Fibroblast of skin of right quadriceps (primary cell): ENCODE data around the gene GPR35.
"Not testable (repeated sequence)": the region's sequence is repeated elsewhere in the genome, so short reads cannot be mapped to it uniquely, and the experiment has no call there.

Experiments
- DNase-seq: peaks from one replicate; pipeline ENCODE4 v3.0.0-alpha.2; 2013

GPR35 gene

GRCh38 chr2:240670950-240671349 lies 45.7 kb downstream of the GPR35 start:
- DNase-seq, result no peak

- no peak for DNase-seq
These were observed 46.9 kb downstream of the GPR35 start for GRCh38 chr2:240672076-240672700.

DNA sequence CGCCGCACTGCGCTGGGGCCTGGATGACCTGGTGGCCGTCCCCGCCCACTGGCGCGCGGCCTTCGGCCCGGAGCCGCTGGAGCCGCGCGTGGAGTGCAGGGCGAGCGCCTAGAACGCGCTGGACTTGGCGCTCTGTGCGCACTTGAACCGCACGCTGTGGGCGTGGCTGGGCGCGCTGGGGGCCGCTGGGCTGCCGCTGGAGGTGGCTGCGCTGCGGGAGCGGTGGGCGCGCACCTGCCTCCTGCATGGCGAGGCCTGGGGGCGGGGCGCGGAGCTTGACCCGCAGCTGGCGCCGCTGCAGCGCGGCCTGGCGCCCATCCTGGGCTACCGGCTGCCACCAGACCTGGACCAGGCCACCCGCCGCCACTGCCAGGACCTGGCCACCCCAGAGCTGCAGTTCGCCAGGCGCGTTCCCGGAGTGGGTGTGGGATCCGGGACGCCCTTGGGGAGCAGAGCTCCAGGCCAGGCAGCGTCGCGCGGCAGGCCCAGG lies 47.5 kb downstream of the GPR35 start:
- no peak for DNase-seq

DNA sequence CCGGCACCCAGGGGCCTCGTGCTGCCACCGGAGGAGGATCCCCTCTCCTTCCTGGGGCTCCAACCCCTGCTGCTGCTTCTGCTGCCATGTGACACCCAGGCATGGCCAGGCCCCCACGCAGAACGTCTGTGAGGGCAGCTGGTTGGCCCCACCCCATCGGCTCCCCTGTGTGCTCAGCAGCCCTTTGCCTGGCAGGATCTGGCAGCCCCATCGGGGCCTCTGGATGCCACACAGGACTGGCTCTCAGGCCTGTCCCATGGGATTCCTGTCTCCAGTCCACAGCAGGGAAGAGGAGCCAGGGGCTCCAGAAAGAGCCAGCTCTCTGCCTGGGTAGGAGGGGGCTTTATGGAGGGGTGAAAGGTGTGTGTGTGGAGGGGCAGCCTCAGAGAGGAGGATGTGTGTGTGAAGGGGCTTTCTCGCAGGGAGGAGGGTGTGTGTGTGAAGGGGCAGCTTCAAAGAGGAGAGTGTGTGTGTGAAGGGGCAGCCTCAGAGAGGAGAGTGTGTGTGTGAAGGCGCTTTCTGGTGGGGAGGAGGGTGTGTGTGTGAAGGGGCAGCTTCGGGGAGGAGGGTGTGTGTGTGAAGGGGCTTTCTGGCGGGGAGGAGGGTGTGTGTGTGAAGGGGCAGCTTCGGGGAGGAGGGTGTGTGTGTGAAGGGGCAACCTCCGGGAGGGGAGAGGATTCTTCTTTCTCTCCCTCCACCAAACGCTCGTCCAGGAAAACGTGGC lies 49.3 kb downstream of the GPR35 start:
- not testable (repeated sequence) for DNase-seq

DNA sequence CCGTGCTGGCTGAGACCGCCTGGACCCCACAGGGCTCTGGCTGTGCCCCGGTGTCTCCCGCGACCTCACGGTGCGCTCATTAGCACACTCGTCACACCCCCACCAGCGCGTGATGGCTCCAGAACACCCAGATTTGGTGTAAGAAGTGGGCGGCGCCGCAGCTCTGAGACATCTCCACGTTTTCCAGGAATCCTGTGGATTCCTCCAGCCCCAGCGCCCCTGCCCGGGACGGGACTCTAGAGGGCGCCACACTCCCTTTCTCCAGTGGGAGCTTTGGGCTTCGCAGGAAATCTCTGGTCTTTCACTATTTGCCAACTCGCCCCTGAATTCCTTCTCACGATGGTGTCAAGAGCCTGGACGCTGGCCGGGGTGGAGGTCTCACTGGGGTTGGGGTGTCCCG lies 50.1 kb downstream of the GPR35 start:
- DNase-seq, result not testable (repeated sequence)

GRCh38 chr2:240678043-240678442 lies 52.8 kb downstream of the GPR35 start:
- DNase-seq, result not testable (repeated sequence)

DNA sequence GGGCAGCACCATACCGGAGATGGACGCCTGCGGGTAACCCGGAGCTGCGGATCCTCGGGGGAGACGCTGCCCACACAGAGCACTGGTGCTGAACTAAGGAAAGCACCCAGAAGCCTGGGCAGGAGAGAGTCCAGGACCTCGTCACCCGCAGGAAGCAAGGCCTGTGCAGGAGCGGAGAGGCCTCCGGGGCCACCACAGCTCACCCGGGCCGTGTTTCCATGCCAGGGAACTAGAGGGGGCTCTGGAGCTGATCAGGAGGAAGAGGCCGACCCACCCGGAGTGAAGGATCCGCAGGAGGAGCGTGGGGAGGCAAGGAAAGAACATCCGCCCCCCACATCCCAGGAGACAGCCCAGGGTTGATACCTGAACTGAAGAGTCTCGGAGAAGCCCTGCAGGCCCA lies 53.6 kb downstream of the GPR35 start:
- not testable (repeated sequence) for DNase-seq

- DNase-seq, result not testable (repeated sequence)
These were observed 54.9 kb downstream of the GPR35 start for GRCh38 chr2:240680185-240680584.
